Immature natural killer cell (primary cell): ENCODE results near the gene ARL8A. TPM values are rescaled to one million over a fixed set of nuclear protein-coding genes. Genes with fewer than 3 reads are reported as not detected.

Experiments used
- DNase-seq, 3 donors: peaks; one replicate each; pipeline ENCODE4 v3.0.0; 2022; ENCODE audit warnings: mixed read lengths in 1 of 3
- H3K27ac Mint-ChIP-seq, 6 donors: one replicate each; pipeline ENCODE4 v1.8.0; 2020; ENCODE audit warnings: mixed read lengths in 6 of 6, mild to moderate bottlenecking in 5 of 6, inconsistent platforms in 4 of 6, moderate library complexity in 3 of 6
- H3K27me3 Mint-ChIP-seq, 3 donors: one replicate each; pipeline ENCODE4 v1.8.0; 2020 to 2021; ENCODE audit warnings: low read depth in 3 of 3, mild to moderate bottlenecking in 3 of 3, mixed read lengths in 3 of 3, moderate library complexity in 3 of 3, inconsistent platforms in 1 of 3
- H3K36me3 Mint-ChIP-seq, 3 donors: one replicate each; pipeline ENCODE4 v1.8.0; 2020; ENCODE audit warnings: mixed read lengths in 3 of 3, inconsistent platforms in 2 of 3, mild to moderate bottlenecking in 2 of 3
- H3K4me1 Mint-ChIP-seq, 2 donors: one replicate each; pipeline ENCODE4 v1.8.0; 2020; ENCODE audit warnings: inconsistent platforms in 2 of 2, mild to moderate bottlenecking in 2 of 2, mixed read lengths in 2 of 2, moderate library complexity in 1 of 2
- H3K4me3 Mint-ChIP-seq, 5 donors: one replicate each; pipeline ENCODE4 v1.8.0; 2020; ENCODE audit warnings: mild to moderate bottlenecking in 5 of 5, mixed read lengths in 5 of 5, inconsistent platforms in 3 of 5, moderate library complexity in 3 of 5
- H3K9me3 Mint-ChIP-seq, 6 donors: one replicate each; pipeline ENCODE4 v1.8.0; 2020; ENCODE audit warnings: mild to moderate bottlenecking in 6 of 6, mixed read lengths in 6 of 6, inconsistent platforms in 4 of 6, moderate library complexity in 3 of 6
- polyA plus RNA-seq, 3 donors: library from polyadenylated mRNA; unstranded; fragments of 300-500 nt; fragmentation: Illumina TruSeq; gene quantifications; one replicate each; pipeline ENCODE4 v1.2.3, GENCODE V29; 2021

ARL8A gene
- polyA plus RNA-seq, 3 donors from 2014 or later: 9.7 to 15.0 (median 11.0) TPM

GRCh38 chr1:202131956-202132821 lies 12.3 kb downstream of the ARL8A start:
- Mint-ChIP-seq H3K27ac (no peak overlapping the region), H3K4me3 (no peak overlapping the region), H3K9me3 (no peaks in the 10 kb centered on the region), H3K36me3 (peaks cover 4 to 8% (median 5%) of the 10 kb centered on the region in 3 donors), H3K27me3 (peaks cover 0 to 3% (median 2%) of the 10 kb centered on the region in 3 donors), H3K4me1 (peaks cover 0 to 2% of the 10 kb centered on the region in 2 donors)
- DNase-seq: no peak

GRCh38 chr1:202130816-202131522 lies 13.6 kb downstream of the ARL8A start:
- Mint-ChIP-seq H3K4me3 (no peak overlapping the region), H3K27ac (no peak overlapping the region), H3K9me3 (no peaks in the 10 kb centered on the region), H3K4me1 (peaks cover 0 to 6% of the 10 kb centered on the region in 2 donors), H3K27me3 (peaks cover 0 to 3% (median 2%) of the 10 kb centered on the region in 3 donors), H3K36me3 (peaks cover 4 to 8% (median 5%) of the 10 kb centered on the region in 3 donors)
- no peak for DNase-seq

- Mint-ChIP-seq H3K27me3 (peaks cover 0 to 3% (median 2%) of the 10 kb centered on the region in 3 donors), H3K4me1 (peaks cover 0 to 6% of the 10 kb centered on the region in 2 donors), H3K36me3 (peaks cover 4 to 8% (median 5%) of the 10 kb centered on the region in 3 donors), H3K9me3 (no peaks in the 10 kb centered on the region), H3K27ac (no peak overlapping the region), H3K4me3 (no peak overlapping the region)
- no peak for DNase-seq
Measured at GRCh38 chr1:202130297-202130721, 14.2 kb downstream of the ARL8A start.

- no peak overlapping the region for H3K4me3 Mint-ChIP-seq
- H3K4me1 Mint-ChIP-seq: peaks cover 0 to 3% of the 10 kb centered on the region in 2 donors
- peaks cover 0 to 3% (median 2%) of the 10 kb centered on the region in 3 donors for H3K27me3 Mint-ChIP-seq
- H3K9me3 Mint-ChIP-seq: no peaks in the 10 kb centered on the region
- no peak for DNase-seq
- H3K36me3 Mint-ChIP-seq: peaks cover 4 to 8% (median 5%) of the 10 kb centered on the region in 3 donors
- no peak overlapping the region for H3K27ac Mint-ChIP-seq
Measured at GRCh38 chr1:202129453-202130296, 14.9 kb downstream of the ARL8A start.

GRCh38 chr1:202127836-202128622 lies 16.5 kb downstream of the ARL8A start:
- Mint-ChIP-seq H3K27ac (no peak overlapping the region), H3K4me1 (peaks cover 0 to 3% of the 10 kb centered on the region in 2 donors), H3K36me3 (peaks cover 0 to 3% (median 1%) of the 10 kb centered on the region in 3 donors), H3K9me3 (no peaks in the 10 kb centered on the region), H3K4me3 (no peak overlapping the region), H3K27me3 (peaks cover 2 to 7% (median 3%) of the 10 kb centered on the region in 3 donors)
- no peak for DNase-seq

- no peak overlapping the region for H3K27ac Mint-ChIP-seq
- peaks cover 2 to 7% (median 3%) of the 10 kb centered on the region in 3 donors for H3K27me3 Mint-ChIP-seq
- H3K9me3 Mint-ChIP-seq: no peaks in the 10 kb centered on the region
- no peaks in the 10 kb centered on the region for H3K36me3 Mint-ChIP-seq
- no peak for DNase-seq
- H3K4me1 Mint-ChIP-seq: peaks cover 0 to 3% of the 10 kb centered on the region in 2 donors
- H3K4me3 Mint-ChIP-seq: no peak overlapping the region
Measured at GRCh38 chr1:202127061-202127460, 17.5 kb downstream of the ARL8A start.

GRCh38 chr1:202126426-202126825 lies 18.1 kb downstream of the ARL8A start:
- Mint-ChIP-seq H3K4me3 (no peak overlapping the region), H3K9me3 (no peaks in the 10 kb centered on the region), H3K4me1 (peaks cover 0 to 3% of the 10 kb centered on the region in 2 donors), H3K27me3 (peaks cover 3 to 7% (median 3%) of the 10 kb centered on the region in 3 donors), H3K36me3 (no peaks in the 10 kb centered on the region), H3K27ac (no peak overlapping the region)
- no peak for DNase-seq

GRCh38 chr1:202125611-202126010 lies 18.9 kb downstream of the ARL8A start:
- Mint-ChIP-seq H3K27ac (no peak overlapping the region), H3K4me1 (peaks cover 0 to 3% of the 10 kb centered on the region in 2 donors), H3K4me3 (no peak overlapping the region), H3K27me3 (peaks cover 4 to 7% (median 6%) of the 10 kb centered on the region in 3 donors), H3K36me3 (no peaks in the 10 kb centered on the region), H3K9me3 (no peaks in the 10 kb centered on the region)
- DNase-seq: no peak

- Mint-ChIP-seq H3K36me3 (no peaks in the 10 kb centered on the region), H3K4me1 (peaks cover 0 to 3% of the 10 kb centered on the region in 2 donors), H3K27ac (no peak overlapping the region), H3K27me3 (peaks cover 4 to 7% (median 6%) of the 10 kb centered on the region in 3 donors), H3K4me3 (no peak overlapping the region), H3K9me3 (no peaks in the 10 kb centered on the region)
- DNase-seq: no peak
Measured at GRCh38 chr1:202124142-202124541, 20.4 kb downstream of the ARL8A start.

GRCh38 chr1:202123336-202123813 lies 21.2 kb downstream of the ARL8A start:
- peaks cover 0 to 3% of the 10 kb centered on the region in 2 donors for H3K4me1 Mint-ChIP-seq
- peaks cover 4 to 7% (median 7%) of the 10 kb centered on the region in 3 donors for H3K27me3 Mint-ChIP-seq

GRCh38 chr1:202122639-202123335 lies 21.8 kb downstream of the ARL8A start, which contains the start of gene GPR37L1:
Gene GPR37L1 (plus strand): TSS chr1:202122917. CDS start chr1:202122964, 47 bp downstream.
- H3K27me3 Mint-ChIP-seq: peaks cover 4 to 13% (median 7%) of the 10 kb centered on the region in 3 donors
- peaks cover 0 to 3% of the 10 kb centered on the region in 2 donors for H3K4me1 Mint-ChIP-seq
- DNase-seq: no peak
- H3K27ac Mint-ChIP-seq: no peak within 1 kb of the TSS
- no peak within 1 kb of the TSS for H3K4me3 Mint-ChIP-seq
- no peaks in the 10 kb centered on the region for H3K9me3 Mint-ChIP-seq
- H3K36me3 Mint-ChIP-seq: no peaks in the 10 kb centered on the region

More at GRCh38 chr1:202123336-202123813, 21.2 kb downstream of the ARL8A start:
- Mint-ChIP-seq H3K27ac (no peak overlapping the region), H3K36me3 (no peaks in the 10 kb centered on the region), H3K9me3 (no peaks in the 10 kb centered on the region), H3K4me3 (no peak overlapping the region)
- no peak for DNase-seq

- H3K27me3 Mint-ChIP-seq: peaks cover 3 to 12% (median 7%) of the 10 kb centered on the region in 3 donors
- H3K36me3 Mint-ChIP-seq: no peaks in the 10 kb centered on the region
- H3K9me3 Mint-ChIP-seq: no peaks in the 10 kb centered on the region
- H3K4me3 Mint-ChIP-seq: no peak overlapping the region
- no peak for DNase-seq
- H3K27ac Mint-ChIP-seq: no peak overlapping the region
- H3K4me1 Mint-ChIP-seq: no peaks in the 10 kb centered on the region
Measured at GRCh38 chr1:202121006-202121405, 23.5 kb downstream of the ARL8A start.
